HepG2 (cell line): Measurements from ENCODE around the gene WDR89. TPM values are rescaled to one million over a fixed set of nuclear protein-coding genes. Genes with fewer than 3 reads are reported as not detected.

Experiments
- ATAC-seq: fragments of 200-7000 bp; cut with Tn5 transposase; 3 replicates; pipeline ENCODE4 v1.9.1; 2020; ENCODE audit warnings: mild to moderate bottlenecking, moderate library complexity
- BruUV-seq: library from RNA; stranded (reverse); fragments of 400-500 nt; replicated peaks from 2 replicates; lab custom pipeline; 2021; lab: Mats Ljungman, UMichigan
- CTCF ChIA-PET: fragments of 300-600 bp; formaldehyde crosslinking; extraction: SDS; loops from one replicate; lab custom pipeline; 2021; ENCODE audit warnings: low total read pairs, inconsistent platforms, low intra/inter-chr PET ratio; lab: Yijun Ruan, JAX
- POLR2A ChIA-PET: fragments of 350-600 bp; sonication (Branson Sonifier 250); formaldehyde crosslinking; loops from one replicate; lab custom pipeline; 2020; ENCODE audit warnings: antibody characterized with exemption, inconsistent platforms; lab: Yijun Ruan, JAX
- DNase-seq: peaks from one replicate; pipeline ENCODE4 v3.0.0-alpha.2; 2015; ENCODE audit warnings: low spot score
- FAIRE-seq: peaks from 3 replicates; lab custom pipeline; 2011; peaks lifted over from hg19 to GRCh38; lab: Jason Lieb, UNC
- H2AFZ ChIP-seq: one replicate; pipeline ENCODE4 v1.6.1; 2011; ENCODE audit warnings: low read length, inconsistent platforms
- H3K27ac ChIP-seq: fragments of 300-600 bp; 3 replicates; pipeline ENCODE4 v1.8.0; 2011; ENCODE audit warnings: mixed run types, mild to moderate bottlenecking, mixed read lengths, low read length, inconsistent platforms; ENCODE audit not compliant: insufficient read depth; ENCODE audit errors: extremely low read length
- H3K27me3 ChIP-seq, 2 experiments: fragments of 200-600 bp in 1 of 2; 2 replicates in 1 of 2; 3 replicates in 1 of 2; pipeline versions ENCODE4 v1.6.0 to v1.8.0; 2011; ENCODE audit warnings: low read length in 2 of 2, mild to moderate bottlenecking in 2 of 2, moderate library complexity in 2 of 2, inconsistent platforms in 1 of 2; ENCODE audit not compliant: insufficient read depth in 2 of 2, control insufficient read depth in 1 of 2
- H3K36me3 ChIP-seq, 2 experiments: fragments of 200-600 bp in 1 of 2; replicated peaks in 1 of 2; 2 replicates in 1 of 2; 3 replicates in 1 of 2; pipeline versions ENCODE4 v1.5.1 to v1.8.0; 2011; ENCODE audit warnings: low read length in 2 of 2, inconsistent platforms in 1 of 2; ENCODE audit not compliant: insufficient read depth in 2 of 2, control insufficient read depth in 1 of 2
- H3K4me1 ChIP-seq: 2 replicates; pipeline ENCODE4 v1.5.1; 2012; ENCODE audit warnings: low read length, inconsistent platforms; ENCODE audit not compliant: insufficient read depth
- H3K4me2 ChIP-seq: 2 replicates; pipeline ENCODE4 v1.6.0; 2011; ENCODE audit warnings: low read depth, low read length, inconsistent platforms
- H3K4me3 ChIP-seq, 3 experiments: fragments of 200-600 bp in 1 of 3; sonication (generic), shearing (Covaris generic) in 1 of 3; replicated peaks in 1 of 3; 2 replicates each; pipeline ENCODE4 v1.5.1; 2011 to 2016; ENCODE audit warnings: low read length in 3 of 3, inconsistent platforms in 2 of 3, low read depth in 2 of 3, mild to moderate bottlenecking in 2 of 3, control low read depth in 1 of 3, mixed read lengths in 1 of 3; ENCODE audit not compliant: insufficient read depth in 1 of 3
- H3K79me2 ChIP-seq: one replicate; pipeline ENCODE4 v1.6.1; 2011; ENCODE audit warnings: low read length, inconsistent platforms; ENCODE audit not compliant: insufficient read depth
- H3K9ac ChIP-seq: 2 replicates; pipeline ENCODE4 v1.6.0; 2011; ENCODE audit warnings: mild to moderate bottlenecking, low read depth, low read length, inconsistent platforms; ENCODE audit not compliant: insufficient read depth
- H3K9me3 ChIP-seq: 2 replicates; pipeline ENCODE4 v1.5.1; 2012; ENCODE audit warnings: mild to moderate bottlenecking, low read length
- H4K20me1 ChIP-seq: 2 replicates; pipeline ENCODE4 v1.6.0; 2011; ENCODE audit warnings: inconsistent platforms, mild to moderate bottlenecking, low read length, moderate library complexity; ENCODE audit not compliant: insufficient read depth
- ELF3 ChIP-seq: IDR thresholded peaks from 2 replicates; pipeline ENCODE4 v1.6.1; 2016; ENCODE audit warnings: missing genetic modification reagents, missing compliant biosample characterization
- HES4 ChIP-seq: sonication (generic); formaldehyde crosslinking; IDR thresholded peaks from 2 replicates; pipeline ENCODE4 v1.9.0; 2021; ENCODE audit warnings: mild to moderate bottlenecking, missing genetic modification reagents, borderline replicate concordance
- KLF16 ChIP-seq, 2 experiments: sonication (generic) in 1 of 2; formaldehyde crosslinking in 1 of 2; IDR thresholded peaks; 2 replicates each; pipeline versions ENCODE4 v1.6.1 to v1.8.0; 2016 to 2023; ENCODE audit warnings: missing genetic modification reagents in 2 of 2, missing compliant biosample characterization in 1 of 2
- KLF9 ChIP-seq: IDR thresholded peaks from 2 replicates; pipeline ENCODE4 v1.6.1; 2016; ENCODE audit warnings: low read depth
- MAFF ChIP-seq: IDR thresholded peaks from 2 replicates; pipeline ENCODE4 v1.6.1; 2011; ENCODE audit warnings: low read depth, low read length, improper control_type of control experiment
- MAFK ChIP-seq, 2 experiments: IDR thresholded peaks in 1 of 2; conservative IDR thresholded peaks in 1 of 2; 2 replicates each; pipeline ENCODE4 v1.6.1; 2011; ENCODE audit warnings: improper control_type of control experiment in 2 of 2, low read length in 2 of 2
- NFKB2 ChIP-seq: sonication (generic); formaldehyde crosslinking; IDR thresholded peaks from 2 replicates; pipeline ENCODE4 v1.4.0; 2020; ENCODE audit warnings: missing genetic modification reagents, borderline replicate concordance
- POLR2AphosphoS2 ChIP-seq: IDR thresholded peaks from 2 replicates; pipeline ENCODE4 v1.6.1; 2011; ENCODE audit warnings: low read depth, low read length, improper control_type of control experiment
- SIX4 ChIP-seq: sonication (generic); formaldehyde crosslinking; IDR thresholded peaks from 2 replicates; pipeline ENCODE4 v1.4.0; 2020; ENCODE audit warnings: missing genetic modification reagents
- ZNF30 ChIP-seq: sonication (generic); formaldehyde crosslinking; IDR thresholded peaks from 2 replicates; pipeline ENCODE4 v1.5.0; 2020; ENCODE audit warnings: mild to moderate bottlenecking, missing genetic modification reagents
- ZNF776 ChIP-seq: sonication (generic); formaldehyde crosslinking; IDR thresholded peaks from 2 replicates; pipeline ENCODE4 v1.4.0; 2020; ENCODE audit warnings: mild to moderate bottlenecking, missing genetic modification reagents
- WGBS: methylation state at CpG from one replicate; pipeline ENCODE4 v1.1.6; 2017; ENCODE audit warnings: low lambda C conversion rate; 5-methylcytosine and 5-hydroxymethylcytosine counted together
- in situ Hi-C: cut with HindIII; loops from 2 replicates; pipeline ENCODE4 v1.10.0; 2017; ENCODE audit warnings: low pct_unique_long_range_greater_than_20kb; ENCODE audit not compliant: extremely low pct_ligation_motif_present
- intact Hi-C: fragments of 100-400 bp; cut with micrococcal nuclease; formaldehyde crosslinking; loops from one replicate; pipeline ENCODE4 v1.10.0; 2022; ENCODE audit not compliant: unreplicated experiment
- polyA plus RNA-seq, 8 experiments: library from polyadenylated mRNA; depleted of rRNA in 3 of 8; stranded (reverse) in 7 of 8; unstranded in 1 of 8; fragments of >200 nt; fragmentation: Illumina TruSeq in 4 of 8; extraction: Trizol in 4 of 8; gene quantifications; 2 replicates each; pipeline versions ENCODE4 v1.2.1 to v1.2.3, GENCODE V29; 2011 to 2016; ENCODE audit warnings: low read depth in 4 of 8, missing spikeins in 1 of 8, mixed read lengths in 1 of 8; ENCODE audit not compliant: insufficient read depth in 1 of 8
- total RNA-seq, 5 experiments: library from RNA; depleted of rRNA; stranded (reverse); fragments of >200 nt; fragmentation: Illumina TruSeq; extraction: Trizol; gene quantifications; 2 replicates each; pipeline ENCODE4 v1.2.3, GENCODE V29; 2016; ENCODE audit warnings: low read depth in 1 of 5
- TF ChIP-seq, protein P1 (sequence below): sonication (generic); formaldehyde crosslinking; IDR thresholded peaks from 2 replicates; pipeline ENCODE4 v1.4.0; 2020; ENCODE audit warnings: missing genetic modification reagents, mild to moderate bottlenecking, borderline replicate concordance
- TF ChIP-seq, protein P2 (sequence below): fragments of 450-650 bp; IDR thresholded peaks from 2 replicates; pipeline ENCODE4 v1.6.1; 2016

The WDR89 gene
- total and polyA plus RNA-seq, 2 of the 13 experiments (the other 11 are each of a cell fraction or from before 2014, with no cell fraction given): 5.2 to 20.1 TPM

GRCh38 chr14:63642656-63643382 lies 1.1 kb upstream of the WDR89 start:
- no peak for ATAC-seq
- peak overlapping the region; percentile 78 for H3K4me2 ChIP-seq
- peak overlapping the region; percentile 95 for H3K27ac ChIP-seq
- H3K4me3 ChIP-seq: peak overlapping the region; percentile 63 to 77 (median 74)
- H3K4me1 ChIP-seq: peaks cover 39% of the 10 kb centered on the region
- in situ Hi-C loops (no loop called here), intact Hi-C loops (loop anchor here (1.0 to 5.0 kb wide), 3 partner anchors 16 to 101 kb away; partner anchors contain the start of genes PPP2R5E and SGPP1)
- no peaks in the 10 kb centered on the region for H3K27me3 ChIP-seq
- DNase-seq: no peak
- peaks cover 28% of the 10 kb centered on the region for H3K79me2 ChIP-seq
- no peaks in the 10 kb centered on the region for H3K9me3 ChIP-seq
- TF ChIP-seq MAFK (conservative IDR thresholded peaks at IDR 0.05 in 1 of 2, IDR thresholded peaks at IDR 0.05 in 1 of 2; ENCODE audit: low read length in 2 of 2) (peak; percentile 33 to 47; a peak in 3 of 4 replicates), HES4 (CRISPR knock-in tag) (no peak), MAFF (peak; percentile 41; the same call in 1 of the 2 replicates), KLF9 (CRISPR knock-in tag) (no peak), KLF16 (CRISPR knock-in tag; IDR thresholded peaks at IDR 0.05) (peak in 1 of 2 experiments; percentile 12; a peak in 1 of 4 replicates)
- 46% methylated on average over 8 of the region's 8 CpGs for WGBS
- no peaks in the 10 kb centered on the region for H3K36me3 ChIP-seq
- BruUV-seq: no TSS peak
- H2AFZ ChIP-seq: no peak overlapping the region
- POLR2A ChIA-PET: interaction anchor here (0.7 to 2.4 kb wide), 11 partner anchors 9 to 254 kb away, joined by 3 to 25 read pairs (median 5); partner anchors contain the start of gene PPP2R5E
- no peaks in the 10 kb centered on the region for H4K20me1 ChIP-seq
- no peak for FAIRE-seq
- CTCF ChIA-PET: no interaction called here
- peak overlapping the region; percentile 94 for H3K9ac ChIP-seq

- BruUV-seq: TSS peak; percentile 84
- intact Hi-C loops: loop anchor here (1.0 to 5.0 kb wide), 3 partner anchors 17 to 100 kb away; partner anchors contain the start of genes PPP2R5E and SGPP1
- CTCF ChIA-PET: no interaction called here
- H3K27me3 ChIP-seq: no peaks in the 10 kb centered on the region
- H3K79me2 ChIP-seq: peaks cover 34% of the 10 kb centered on the region
- no peaks in the 10 kb centered on the region for H3K36me3 ChIP-seq
- no peaks in the 10 kb centered on the region for H3K9me3 ChIP-seq
- peak overlapping the region; percentile 94 for H3K9ac ChIP-seq
- no peaks in the 10 kb centered on the region for H4K20me1 ChIP-seq
- POLR2A ChIA-PET: interaction anchor here (0.7 to 2.4 kb wide), 12 partner anchors 10 to 253 kb away, joined by 3 to 25 read pairs (median 4); partner anchors contain the start of gene PPP2R5E
- H3K27ac ChIP-seq: peak overlapping the region; percentile 95
- peak; percentile 85 for ATAC-seq
- peak overlapping the region; percentile 91 for H2AFZ ChIP-seq
- in situ Hi-C loops: no loop called here
- no peak for FAIRE-seq
- 2% methylated on average over 10 of the region's 12 CpGs for WGBS
- H3K4me1 ChIP-seq: peaks cover 40% of the 10 kb centered on the region
- DNase-seq: peak; percentile 94
- peak overlapping the region; percentile 63 to 77 (median 74) for H3K4me3 ChIP-seq
- H3K4me2 ChIP-seq: peak overlapping the region; percentile 78
- TF ChIP-seq, protein P1, sequence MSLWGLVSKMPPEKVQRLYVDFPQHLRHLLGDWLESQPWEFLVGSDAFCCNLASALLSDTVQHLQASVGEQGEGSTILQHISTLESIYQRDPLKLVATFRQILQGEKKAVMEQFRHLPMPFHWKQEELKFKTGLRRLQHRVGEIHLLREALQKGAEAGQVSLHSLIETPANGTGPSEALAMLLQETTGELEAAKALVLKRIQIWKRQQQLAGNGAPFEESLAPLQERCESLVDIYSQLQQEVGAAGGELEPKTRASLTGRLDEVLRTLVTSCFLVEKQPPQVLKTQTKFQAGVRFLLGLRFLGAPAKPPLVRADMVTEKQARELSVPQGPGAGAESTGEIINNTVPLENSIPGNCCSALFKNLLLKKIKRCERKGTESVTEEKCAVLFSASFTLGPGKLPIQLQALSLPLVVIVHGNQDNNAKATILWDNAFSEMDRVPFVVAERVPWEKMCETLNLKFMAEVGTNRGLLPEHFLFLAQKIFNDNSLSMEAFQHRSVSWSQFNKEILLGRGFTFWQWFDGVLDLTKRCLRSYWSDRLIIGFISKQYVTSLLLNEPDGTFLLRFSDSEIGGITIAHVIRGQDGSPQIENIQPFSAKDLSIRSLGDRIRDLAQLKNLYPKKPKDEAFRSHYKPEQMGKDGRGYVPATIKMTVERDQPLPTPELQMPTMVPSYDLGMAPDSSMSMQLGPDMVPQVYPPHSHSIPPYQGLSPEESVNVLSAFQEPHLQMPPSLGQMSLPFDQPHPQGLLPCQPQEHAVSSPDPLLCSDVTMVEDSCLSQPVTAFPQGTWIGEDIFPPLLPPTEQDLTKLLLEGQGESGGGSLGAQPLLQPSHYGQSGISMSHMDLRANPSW (CRISPR knock-in tag): 0 out of 2 replicates have a peak, but pooled peaks have one; percentile 17
- no peak for TF ChIP-seq SIX4 (CRISPR knock-in tag)
- TF ChIP-seq ELF3 (CRISPR knock-in tag): no peak
- no peak for TF ChIP-seq NFKB2 (CRISPR knock-in tag)
- no peak for TF ChIP-seq POLR2AphosphoS2
- no peak for TF ChIP-seq ZNF776 (CRISPR knock-in tag)
- TF ChIP-seq, protein P2, sequence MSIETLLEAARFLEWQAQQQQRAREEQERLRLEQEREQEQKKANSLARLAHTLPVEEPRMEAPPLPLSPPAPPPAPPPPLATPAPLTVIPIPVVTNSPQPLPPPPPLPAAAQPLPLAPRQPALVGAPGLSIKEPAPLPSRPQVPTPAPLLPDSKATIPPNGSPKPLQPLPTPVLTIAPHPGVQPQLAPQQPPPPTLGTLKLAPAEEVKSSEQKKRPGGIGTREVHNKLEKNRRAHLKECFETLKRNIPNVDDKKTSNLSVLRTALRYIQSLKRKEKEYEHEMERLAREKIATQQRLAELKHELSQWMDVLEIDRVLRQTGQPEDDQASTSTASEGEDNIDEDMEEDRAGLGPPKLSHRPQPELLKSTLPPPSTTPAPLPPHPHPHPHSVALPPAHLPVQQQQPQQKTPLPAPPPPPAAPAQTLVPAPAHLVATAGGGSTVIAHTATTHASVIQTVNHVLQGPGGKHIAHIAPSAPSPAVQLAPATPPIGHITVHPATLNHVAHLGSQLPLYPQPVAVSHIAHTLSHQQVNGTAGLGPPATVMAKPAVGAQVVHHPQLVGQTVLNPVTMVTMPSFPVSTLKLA: no peak
- no peak for TF ChIP-seq ZNF30
Observed at GRCh38 chr14:63642229-63642611, 549 bp upstream of the WDR89 start.
